K562 (cell line): ENCODE measurements around the gene LAPTM5. TPM values are rescaled to one million over a fixed set of nuclear protein-coding genes. Genes with fewer than 3 reads are reported as not detected.

Experiments used
- ATAC-seq: fragments of 200-7000 bp; cut with Tn5 transposase; 3 replicates; pipeline ENCODE4 v1.9.1; 2020; ENCODE audit warnings: moderate library complexity
- BruUV-seq: library from RNA; stranded (reverse); fragments of 400-500 nt; replicated peaks from 2 replicates; lab custom pipeline; 2021; lab: Mats Ljungman, UMichigan
- CTCF ChIA-PET: fragments of 300-600 bp; formaldehyde crosslinking; extraction: SDS; loops from one replicate; lab custom pipeline; 2021; ENCODE audit warnings: low intra/inter-chr PET ratio; lab: Yijun Ruan, JAX
- POLR2A ChIA-PET: fragments of 300-600, 350-650 bp; sonication (Branson Sonifier 250); formaldehyde crosslinking; extraction: SDS; loops from one replicate; lab custom pipeline; 2021; ENCODE audit warnings: antibody characterized with exemption, inconsistent platforms; lab: Yijun Ruan, JAX
- DNase-seq, 4 experiments: peaks; one replicate each; pipeline versions ENCODE4 v3.0.0 to v3.0.0-alpha.2; 2011 to 2018; ENCODE audit warnings: low spot score in 3 of 4, mixed read lengths in 3 of 4; ENCODE audit errors: extremely low read depth in 1 of 4
- FAIRE-seq: peaks from 2 replicates; lab custom pipeline; 2011; peaks lifted over from hg19 to GRCh38; lab: Jason Lieb, UNC
- H2AFZ ChIP-seq: 2 replicates; pipeline ENCODE4 v1.6.0; 2011; ENCODE audit warnings: low read depth, low read length, control low read depth, inconsistent platforms
- H3K27ac ChIP-seq: fragments of 200-600 bp; 3 replicates; pipeline ENCODE4 v1.8.0; 2011; ENCODE audit warnings: low read depth, mild to moderate bottlenecking, control low read depth, inconsistent platforms, low read length, moderate library complexity, mixed read lengths; ENCODE audit errors: extremely low read depth
- H3K27me3 ChIP-seq, 2 experiments: fragments of 300-600 bp in 1 of 2; 2 replicates in 1 of 2; 3 replicates in 1 of 2; pipeline versions ENCODE4 v1.6.0 to v1.8.0; 2011; ENCODE audit warnings: inconsistent platforms in 2 of 2, low read length in 2 of 2, mild to moderate bottlenecking in 1 of 2, mixed read lengths in 1 of 2, moderate library complexity in 1 of 2; ENCODE audit not compliant: control insufficient read depth in 2 of 2, insufficient read depth in 2 of 2
- H3K36me3 ChIP-seq: fragments of 300-600 bp; 3 replicates; pipeline ENCODE4 v1.8.0; 2011; ENCODE audit warnings: mild to moderate bottlenecking, low read length, inconsistent platforms; ENCODE audit not compliant: control insufficient read depth, insufficient read depth
- H3K4me1 ChIP-seq, 2 experiments: fragments of 200-600 bp in 1 of 2; replicated peaks in 1 of 2; 2 replicates in 1 of 2; 3 replicates in 1 of 2; pipeline versions ENCODE4 v1.5.1 to v1.8.0; 2011; ENCODE audit warnings: inconsistent platforms in 2 of 2, low read length in 2 of 2, mild to moderate bottlenecking in 1 of 2, mixed read lengths in 1 of 2, moderate library complexity in 1 of 2; ENCODE audit not compliant: control insufficient read depth in 2 of 2, insufficient read depth in 2 of 2
- H3K4me2 ChIP-seq: 2 replicates; pipeline ENCODE4 v1.6.1; 2011; ENCODE audit warnings: low read length, control low read depth, inconsistent platforms, mixed read lengths; ENCODE audit not compliant: insufficient read depth
- H3K4me3 ChIP-seq: fragments of 200-600 bp; sonication (generic), shearing (Covaris generic); 2 replicates; pipeline ENCODE4 v1.5.1; 2016; ENCODE audit warnings: control low read depth, inconsistent platforms
- H3K79me2 ChIP-seq: fragments of 200-600 bp; 3 replicates; pipeline ENCODE4 v1.8.0; 2011; ENCODE audit warnings: low read length, inconsistent platforms; ENCODE audit not compliant: control insufficient read depth, insufficient read depth
- H3K9ac ChIP-seq, 2 experiments: 2 replicates each; pipeline versions ENCODE4 v1.6.0 to v1.6.1; 2011; ENCODE audit warnings: low read depth in 2 of 2, low read length in 2 of 2, control low read depth in 1 of 2, inconsistent platforms in 1 of 2, mild to moderate bottlenecking in 1 of 2, mixed read lengths in 1 of 2; ENCODE audit not compliant: insufficient read depth in 1 of 2
- H3K9me1 ChIP-seq: one replicate; pipeline ENCODE4 v1.6.0; 2011; ENCODE audit warnings: inconsistent platforms, mild to moderate bottlenecking, low read length, moderate library complexity; ENCODE audit not compliant: control insufficient read depth, insufficient read depth
- H3K9me3 ChIP-seq: replicated peaks from 2 replicates; pipeline ENCODE4 v1.5.1; 2011; ENCODE audit warnings: low read depth, low read length, inconsistent platforms; ENCODE audit not compliant: control insufficient read depth, insufficient read depth
- H4K20me1 ChIP-seq: replicated peaks from 2 replicates; pipeline ENCODE4 v1.6.1; 2011; ENCODE audit warnings: low read length, inconsistent platforms, mixed read lengths; ENCODE audit not compliant: control insufficient read depth, insufficient read depth
- CBX2 ChIP-seq: fragments of 200-600 bp; sonication (generic); IDR thresholded peaks from one replicate; pipeline ENCODE4 v1.6.1; 2012; ENCODE audit warnings: mild to moderate bottlenecking, low read length, inconsistent platforms; ENCODE audit not compliant: insufficient read depth, poor library complexity, severe bottlenecking
- CBX5 ChIP-seq: IDR thresholded peaks from 2 replicates; pipeline ENCODE4 v1.6.1; 2014; ENCODE audit warnings: low read depth, borderline replicate concordance
- CHD7 ChIP-seq: fragments of 200-600 bp; sonication (generic); IDR thresholded peaks from one replicate; pipeline ENCODE4 v1.6.1; 2012; ENCODE audit warnings: mild to moderate bottlenecking, low read depth, low read length, inconsistent platforms
- CLOCK ChIP-seq: fragments of 250-450 bp; sonication (Bioruptor Pico); IDR thresholded peaks from 2 replicates; pipeline ENCODE4 v1.4.0; 2020; ENCODE audit warnings: mild to moderate bottlenecking, moderate library complexity, borderline replicate concordance
- TAF9B ChIP-seq: fragments of 450-650 bp; IDR thresholded peaks from 2 replicates; pipeline ENCODE4 v1.6.1; 2018; ENCODE audit warnings: mild to moderate bottlenecking; ENCODE audit not compliant: partially characterized antibody
- ZBTB8A ChIP-seq: fragments of 450-650 bp; IDR thresholded peaks from 2 replicates; pipeline ENCODE4 v1.6.1; 2018; ENCODE audit warnings: mild to moderate bottlenecking, moderate library complexity; ENCODE audit not compliant: partially characterized antibody
- WGBS: fragments of 100-300 bp; shearing (Covaris generic); methylation state at CpG from one replicate; pipeline ENCODE4 v1.1.6; 2016; ENCODE audit warnings: low coverage, mixed read lengths; ENCODE audit not compliant: insufficient coverage; ENCODE audit errors: missing lambda C conversion rate; 5-methylcytosine and 5-hydroxymethylcytosine counted together
- in situ Hi-C: fragments of 300-500 bp; cut with MboI; formaldehyde crosslinking; loops from 4 replicates; pipeline ENCODE4 v1.15.0; 2018; ENCODE audit warnings: inconsistent platforms, mixed read lengths
- intact Hi-C: fragments of 100-400 bp; cut with micrococcal nuclease; formaldehyde crosslinking; loops from 2 replicates; pipeline ENCODE4 v1.14.2; 2022
- polyA plus RNA-seq, 8 experiments: library from polyadenylated mRNA; depleted of rRNA in 4 of 8; stranded (reverse) in 5 of 8; unstranded in 3 of 8; fragments of >200 nt; fragmentation: Nextera tagmentation in 2 of 8; fragmentation: Illumina TruSeq in 1 of 8; extraction: Ambion mirVana in 2 of 8; extraction: Trizol in 1 of 8; gene quantifications; 2 replicates each; pipeline versions ENCODE4 v1.2.1 to v1.2.3, GENCODE V29; 2011 to 2014; ENCODE audit warnings: inconsistent platforms in 1 of 8, missing spikeins in 1 of 8
- total RNA-seq, 7 experiments: library from RNA; depleted of rRNA in 6 of 7; stranded (reverse); fragments of >200 nt in 6 of 7; fragmentation: Illumina TruSeq in 2 of 7; extraction: Trizol in 2 of 7; gene quantifications; 2 replicates each; pipeline versions ENCODE4 v1.2.1 to v1.2.3, GENCODE V29; 2011 to 2021; ENCODE audit warnings: low replicate concordance in 1 of 7

Gene LAPTM5
- total and polyA plus RNA-seq, 9 of the 15 experiments (the other 6 are each of a cell fraction or from before 2014, with no cell fraction given) = 2.4 to 47.3 (median 20.3) TPM

GRCh38 chr1:30693822-30694221 lies 63.8 kb downstream of the LAPTM5 start:
- H3K9ac ChIP-seq = no peak overlapping the region

More at GRCh38 chr1:30693822-30694221, 63.8 kb downstream of the LAPTM5 start:
- BruUV-seq = no TSS peak
- POLR2A ChIA-PET = no interaction called here
- Histone ChIP-seq H3K36me3 (no peaks in the 10 kb centered on the region), H3K9me1 (no peaks in the 10 kb centered on the region), H3K4me1 (peaks cover 0 to 3% of the 10 kb centered on the region in 2 experiments; a peak in 1 of 5 replicates), H3K4me3 (no peak overlapping the region), H3K27me3 (peaks cover 16 to 39% of the 10 kb centered on the region in 2 experiments; a peak in 2 of 5 replicates), H3K27ac (no peak overlapping the region), H4K20me1 (0 out of 2 replicates have a peak, but pooled peaks cover 10% of the 10 kb centered on the region), H3K9me3 (no peaks in the 10 kb centered on the region), H2AFZ (no peak overlapping the region), H3K4me2 (no peak overlapping the region), H3K79me2 (no peaks in the 10 kb centered on the region)
- WGBS = 6% methylated on average over 5 of the region's 5 CpGs
- TF ChIP-seq TAF9B (no peak), CLOCK (CRISPR knock-in tag) (no peak), CBX5 (no peak), ZBTB8A (no peak), CHD7 (no peak), CBX2 (no peak)
- FAIRE-seq (no peak), ATAC-seq (no peak), DNase-seq (no peak)
- CTCF ChIA-PET = no interaction called here
- in situ Hi-C loops (no loop called here), intact Hi-C loops (no loop called here)
